ENCODE results near the gene FAM110D. TPM values are rescaled to one million over a fixed set of nuclear protein-coding genes. Genes with fewer than 3 reads are reported as not detected.

Gene FAM110D
- total and polyA plus RNA-seq, 2 of the 8 experiments (the other 6 are each of a cell fraction or from before 2014, with no cell fraction given), result 0.21 to 0.48 TPM

GRCh38 chr1:26134466-26134865 lies 24.4 kb upstream of the FAM110D start:
- Histone ChIP-seq H3K56ac (replicated peaks; ENCODE audit: insufficient read length, low read depth, low read length) (no peak overlapping the region), H2AK5ac (ENCODE audit: low read depth, low read length) (no peak overlapping the region), H3K27ac (ENCODE audit: low read depth, low read length) (no peak overlapping the region), H4K91ac (replicated peaks; ENCODE audit: insufficient read length, low read length) (no peak overlapping the region), H2BK12ac (ENCODE audit: low read depth, low read length) (no peak overlapping the region), H3K4ac (replicated peaks; ENCODE audit: insufficient read length, low read depth, low read length) (no peak overlapping the region), H3K79me1 (ENCODE audit: low read depth, low read length) (no peaks in the 10 kb centered on the region), H3K4me1 (replicated peaks in 1 of 4; ENCODE audit: control insufficient read depth in 3 of 4, insufficient read depth in 4 of 4, low read length in 3 of 4) (no peaks in the 10 kb centered on the region), H4K5ac (ENCODE audit: insufficient read length, low read depth, low read length) (no peak overlapping the region), H3K23me2 (ENCODE audit: low read depth, low read length) (no peaks in the 10 kb centered on the region), H2BK120ac (replicated peaks; ENCODE audit: low read depth, low read length) (no peak overlapping the region), H3K4me2 (ENCODE audit: insufficient read depth in 1 of 2, low read depth in 2 of 2, low read length in 2 of 2) (no peak overlapping the region), H4K8ac (ENCODE audit: extremely low read depth, insufficient read depth, low read length) (no peak overlapping the region), H3K4me3 (ENCODE audit: extremely low read depth in 1 of 4, insufficient read depth in 2 of 4, low read depth in 3 of 4, low read length in 4 of 4) (no peak overlapping the region), H3K23ac (ENCODE audit: insufficient read length) (no peak overlapping the region), H3K14ac (ENCODE audit: insufficient read length) (no peak overlapping the region), H3K36me3 (ENCODE audit: control insufficient read depth in 2 of 4, insufficient read depth in 4 of 4, low read length in 3 of 4) (no peaks in the 10 kb centered on the region), H4K20me1 (replicated peaks in 1 of 2; ENCODE audit: control insufficient read depth in 1 of 2, insufficient read depth in 2 of 2, low read length in 2 of 2) (no peaks in the 10 kb centered on the region), H3K18ac (ENCODE audit: extremely low read depth, low read length) (no peak overlapping the region), H3K9me3 (ENCODE audit: insufficient read depth in 2 of 2, low read depth in 1 of 2, low read length in 1 of 2) (no peaks in the 10 kb centered on the region), H3K9ac (replicated peaks in 1 of 4; ENCODE audit: extremely low read depth in 1 of 4, low read depth in 3 of 4, low read length in 3 of 4) (no peak overlapping the region), H3K27me3 (replicated peaks in 1 of 4; ENCODE audit: control insufficient read depth in 3 of 4, extremely low read depth in 1 of 4, insufficient read depth in 3 of 4, low read length in 3 of 4) (no peaks in the 10 kb centered on the region), H2AFZ (ENCODE audit: low read length) (no peak overlapping the region), H3K79me2 (ENCODE audit: control insufficient read depth in 1 of 2, insufficient read depth in 2 of 2, low read length in 2 of 2) (no peaks in the 10 kb centered on the region), H2BK20ac (ENCODE audit: low read length) (no peak overlapping the region), H2BK15ac (ENCODE audit: low read length) (no peak overlapping the region), H2BK5ac (ENCODE audit: low read depth, low read length) (no peak overlapping the region)
- POLR2A ChIA-PET (ENCODE audit: partially characterized antibody), result no interaction called here
- no peak for DNase-seq (ENCODE audit: low read depth in 1 of 2, low spot score in 2 of 2)
- CTCF ChIA-PET (ENCODE audit: partially characterized antibody), result no interaction called here
- WGBS, 2 experiments (ENCODE audit: extremely low coverage in 1 of 2, insufficient coverage in 1 of 2, insufficient read length in 1 of 2, insufficient replicate concordance in 2 of 2, low coverage in 1 of 2, low lambda C conversion rate in 2 of 2, missing lambda C conversion rate in 1 of 2), result 94% methylated on average over 3 of the region's 3 CpGs; no CpG with 5 or more reads in 1 of the 2 experiments
- no peak for FAIRE-seq
- TF ChIP-seq GTF2F1 (IDR thresholded peaks at IDR 0.05; ENCODE audit: borderline replicate concordance, low read depth, low read length) (no peak), HDAC2 (IDR thresholded peaks at IDR 0.05; ENCODE audit: borderline replicate concordance in 1 of 2, low read depth in 2 of 2, low read length in 2 of 2) (no peak), CTCF (IDR thresholded peaks at IDR 0.05; ENCODE audit: control extremely low read depth in 1 of 3, insufficient read depth in 1 of 3, low read depth in 1 of 3, low read length in 3 of 3) (no peak), POLR2AphosphoS5 (IDR thresholded peaks at IDR 0.05; ENCODE audit: low read depth, low read length) (no peak), NRF1 (IDR thresholded peaks at IDR 0.05; ENCODE audit: low read depth, low read length) (no peak), GABPA (IDR thresholded peaks at IDR 0.05; ENCODE audit: borderline replicate concordance, insufficient read depth, low read length) (no peak), CBX8 (IDR thresholded peaks at IDR 0.05; ENCODE audit: borderline replicate concordance, low read depth, low read length) (no peak), POU5F1 (IDR thresholded peaks at IDR 0.05; ENCODE audit: low read depth, low read length) (no peak), JUND (IDR thresholded peaks at IDR 0.05; ENCODE audit: low read length) (no peak), SP4 (IDR thresholded peaks at IDR 0.05; ENCODE audit: low read length) (no peak), PHF8 (conservative IDR thresholded peaks at IDR 0.05; ENCODE audit: low read depth, low read length) (no peak), CHD2 (IDR thresholded peaks at IDR 0.05; ENCODE audit: low read length) (no peak), HDAC6 (IDR thresholded peaks at IDR 0.05; ENCODE audit: low read depth, low read length) (no peak)
